ENCODE measurements around the gene MLIP.

- TF ChIP-seq YY1 (IDR thresholded peaks at IDR 0.05; ENCODE audit: insufficient read depth, insufficient read length), result no peak
- TF ChIP-seq ZNF274 (IDR thresholded peaks at IDR 0.05; ENCODE audit: low read depth, low read length), result no peak
Observed at GRCh38 chr6:54248994-54249393, 137.8 kb downstream of the MLIP start.
